GM12892 (cell line): ENCODE data around the gene PHACTR3.

Experiments used
- POLR2A ChIP-seq: IDR thresholded peaks from 2 replicates; pipeline ENCODE4 v1.6.1; 2011; ENCODE audit warnings: low read depth, low read length, control low read depth
- POLR2AphosphoS5 ChIP-seq: IDR thresholded peaks from 2 replicates; pipeline ENCODE4 v1.6.1; 2011; ENCODE audit warnings: low read depth, low read length, control low read depth
- TAF1 ChIP-seq: IDR thresholded peaks from 2 replicates; pipeline ENCODE4 v1.6.1; 2011; ENCODE audit warnings: low read depth, mild to moderate bottlenecking, control low read depth, low read length, borderline replicate concordance

DNA sequence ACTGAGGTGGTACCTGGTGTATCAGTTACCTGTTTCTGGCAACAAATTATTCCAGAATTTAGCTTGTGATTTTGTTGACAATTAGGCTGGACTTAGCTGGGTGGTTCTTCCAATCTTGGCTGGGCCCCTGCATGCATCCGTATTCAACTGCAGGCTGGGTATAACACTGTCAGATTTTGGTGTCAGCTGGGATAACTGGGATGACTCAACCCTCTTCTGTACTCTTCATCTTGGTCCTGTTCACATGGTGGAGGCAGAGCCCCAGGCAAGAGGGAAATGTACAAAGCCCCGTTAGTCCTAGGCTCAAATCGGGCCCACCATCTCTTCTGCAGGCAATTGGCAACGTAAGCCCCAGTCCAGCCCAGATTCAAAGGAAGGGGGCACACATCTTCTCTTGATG is 89.2 kb downstream of the PHACTR3 start:
- TF ChIP-seq TAF1 (no peak), POLR2AphosphoS5 (no peak), POLR2A (no peak)
